C4-2B (cell line): ENCODE results near the gene KRT71.

Source experiments
- ZFX ChIP-seq: fragments of 450-650 bp; IDR thresholded peaks from 2 replicates; pipeline ENCODE4 v1.6.1; 2017
- TF ChIP-seq, protein P1 (sequence below): fragments of 450-650 bp; conservative IDR thresholded peaks from 2 replicates; pipeline ENCODE4 v1.5.1; 2017; ENCODE audit warnings: mild to moderate bottlenecking

GRCh38 chr12:52598966-52599365 is 46.0 kb upstream of the KRT71 start:
- TF ChIP-seq, protein P1, sequence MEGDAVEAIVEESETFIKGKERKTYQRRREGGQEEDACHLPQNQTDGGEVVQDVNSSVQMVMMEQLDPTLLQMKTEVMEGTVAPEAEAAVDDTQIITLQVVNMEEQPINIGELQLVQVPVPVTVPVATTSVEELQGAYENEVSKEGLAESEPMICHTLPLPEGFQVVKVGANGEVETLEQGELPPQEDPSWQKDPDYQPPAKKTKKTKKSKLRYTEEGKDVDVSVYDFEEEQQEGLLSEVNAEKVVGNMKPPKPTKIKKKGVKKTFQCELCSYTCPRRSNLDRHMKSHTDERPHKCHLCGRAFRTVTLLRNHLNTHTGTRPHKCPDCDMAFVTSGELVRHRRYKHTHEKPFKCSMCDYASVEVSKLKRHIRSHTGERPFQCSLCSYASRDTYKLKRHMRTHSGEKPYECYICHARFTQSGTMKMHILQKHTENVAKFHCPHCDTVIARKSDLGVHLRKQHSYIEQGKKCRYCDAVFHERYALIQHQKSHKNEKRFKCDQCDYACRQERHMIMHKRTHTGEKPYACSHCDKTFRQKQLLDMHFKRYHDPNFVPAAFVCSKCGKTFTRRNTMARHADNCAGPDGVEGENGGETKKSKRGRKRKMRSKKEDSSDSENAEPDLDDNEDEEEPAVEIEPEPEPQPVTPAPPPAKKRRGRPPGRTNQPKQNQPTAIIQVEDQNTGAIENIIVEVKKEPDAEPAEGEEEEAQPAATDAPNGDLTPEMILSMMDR, result no peak
- TF ChIP-seq ZFX, result no peak
